HCT116 (cell line): Measurements from ENCODE around the gene RIOK2. TPM values are rescaled to one million over a fixed set of nuclear protein-coding genes. Genes with fewer than 3 reads are reported as not detected.

Source experiments
- ATAC-seq: fragments of 200-7000 bp; cut with Tn5 transposase; 2 replicates; pipeline ENCODE4 v1.9.1; 2020; ENCODE audit warnings: mild to moderate bottlenecking, moderate library complexity
- BruUV-seq: library from RNA; stranded (reverse); fragments of 400-500 nt; replicated peaks from 2 replicates; lab custom pipeline; 2021; lab: Mats Ljungman, UMichigan
- CTCF ChIA-PET: fragments of 300-600 bp; sonication (Branson Sonifier 250); formaldehyde crosslinking; loops from one replicate; lab custom pipeline; 2021; ENCODE audit warnings: antibody characterized with exemption; lab: Charles Lee
- POLR2A ChIA-PET: fragments of 300-600, 350-600 bp; sonication (Branson Sonifier 250); formaldehyde crosslinking; loops from one replicate; lab custom pipeline; 2021; ENCODE audit warnings: antibody characterized with exemption; lab: Charles Lee
- RAD21 ChIA-PET, 2 experiments: fragments of 300-600 bp; sonication (Branson Sonifier 250); formaldehyde crosslinking; loops; one replicate each; lab custom pipeline; 2023; ENCODE audit warnings: low total read pairs in 2 of 2; ENCODE audit not compliant: uncharacterized antibody in 2 of 2, unreplicated experiment in 2 of 2, low non-redundant PET in 1 of 2; lab: Charles Lee
- DNase-seq: peaks from one replicate; pipeline ENCODE4 v3.0.0-alpha.2; 2010; ENCODE audit warnings: low read depth, low spot score
- H2AFZ ChIP-seq: fragments of 200-600 bp; shearing (Covaris generic), sonication (generic); 2 replicates; pipeline ENCODE4 v1.6.1; 2017; ENCODE audit warnings: low read depth, mixed run types, mixed read lengths, antibody characterized with exemption, low read length; ENCODE audit not compliant: poor library complexity, severe bottlenecking
- H3K27ac ChIP-seq: 2 replicates; pipeline ENCODE4 v1.5.1; 2012; ENCODE audit warnings: low read depth, low read length
- H3K27me3 ChIP-seq: fragments of 200-600 bp; sonication (generic); 2 replicates; pipeline ENCODE4 v1.6.1; 2016; ENCODE audit warnings: mixed run types, low read length, mixed read lengths; ENCODE audit not compliant: insufficient read depth
- H3K36me3 ChIP-seq, 2 experiments: fragments of 200-500 bp in 1 of 2; fragments of 200-600 bp in 1 of 2; sonication (Bioruptor generic) in 1 of 2; sonication (generic) in 1 of 2; 2 replicates each; pipeline versions ENCODE4 v1.5.1 to v1.6.1; 2014 to 2016; ENCODE audit warnings: low read length in 2 of 2, inconsistent platforms in 1 of 2, mixed read lengths in 1 of 2, mixed run types in 1 of 2; ENCODE audit not compliant: insufficient read depth in 2 of 2, control insufficient read depth in 1 of 2
- H3K4me1 ChIP-seq, 2 experiments: fragments of 200-600 bp in 1 of 2; sonication (generic) in 1 of 2; 2 replicates each; pipeline versions ENCODE4 v1.5.1 to v1.6.1; 2012 to 2017; ENCODE audit warnings: low read length in 2 of 2, inconsistent platforms in 1 of 2, mild to moderate bottlenecking in 1 of 2, mixed read lengths in 1 of 2, mixed run types in 1 of 2, moderate library complexity in 1 of 2; ENCODE audit not compliant: insufficient read depth in 2 of 2, control insufficient read depth in 1 of 2
- H3K4me2 ChIP-seq: fragments of 200-600 bp; sonication (generic); 2 replicates; pipeline ENCODE4 v1.6.1; 2017; ENCODE audit warnings: mixed run types, low read length, mixed read lengths
- H3K4me3 ChIP-seq, 2 experiments: fragments of 200-600 bp in 1 of 2; sonication (generic) in 1 of 2; replicated peaks in 1 of 2; 2 replicates each; pipeline ENCODE4 v1.5.1; 2011 to 2016; ENCODE audit warnings: low read length in 2 of 2, control low read depth in 1 of 2, low read depth in 1 of 2, mild to moderate bottlenecking in 1 of 2, mixed read lengths in 1 of 2, mixed run types in 1 of 2
- H3K79me2 ChIP-seq: fragments of 200-600 bp; sonication (generic); 2 replicates; pipeline ENCODE4 v1.6.1; 2017; ENCODE audit warnings: mild to moderate bottlenecking, mixed run types, low read length, moderate library complexity, mixed read lengths; ENCODE audit not compliant: insufficient read depth
- H3K9ac ChIP-seq: fragments of 200-600 bp; sonication (generic); 2 replicates; pipeline ENCODE4 v1.6.1; 2016; ENCODE audit warnings: low read length, mixed read lengths
- H3K9me2 ChIP-seq: fragments of 200-600 bp; sonication (generic), shearing (Covaris generic); 2 replicates; pipeline ENCODE4 v1.6.1; 2017; ENCODE audit warnings: mixed run types, mild to moderate bottlenecking, moderate library complexity; ENCODE audit not compliant: insufficient read depth
- H3K9me3 ChIP-seq, 2 experiments: fragments of 200-500 bp in 1 of 2; fragments of 200-600 bp in 1 of 2; sonication (Bioruptor generic) in 1 of 2; sonication (generic) in 1 of 2; 2 replicates each; pipeline ENCODE4 v1.6.1; 2014 to 2017; ENCODE audit warnings: low read length in 2 of 2, mixed read lengths in 2 of 2, inconsistent platforms in 1 of 2, low read depth in 1 of 2, mild to moderate bottlenecking in 1 of 2, mixed run types in 1 of 2, moderate library complexity in 1 of 2; ENCODE audit not compliant: control insufficient read depth in 1 of 2, insufficient read depth in 1 of 2
- H4K20me1 ChIP-seq: fragments of 200-600 bp; sonication (generic), shearing (Covaris generic); 2 replicates; pipeline ENCODE4 v1.6.1; 2017; ENCODE audit warnings: mixed run types, mild to moderate bottlenecking, moderate library complexity; ENCODE audit not compliant: insufficient read depth
- ATF3 ChIP-seq: IDR thresholded peaks from 2 replicates; pipeline ENCODE4 v1.6.1; 2012
- CTCF ChIP-seq, 3 experiments: fragments of 200-600 bp in 1 of 3; sonication (generic) in 1 of 3; IDR thresholded peaks in 2 of 3; conservative IDR thresholded peaks in 1 of 3; 2 replicates each; pipeline ENCODE4 v1.5.1; 2012 to 2017; ENCODE audit warnings: low read depth in 2 of 3, low read length in 2 of 3, antibody characterized with exemption in 1 of 3, borderline replicate concordance in 1 of 3, control low read depth in 1 of 3, mild to moderate bottlenecking in 1 of 3, mixed read lengths in 1 of 3, mixed run types in 1 of 3, moderate library complexity in 1 of 3; ENCODE audit not compliant: insufficient read depth in 1 of 3
- EGR1 ChIP-seq: IDR thresholded peaks from 2 replicates; pipeline ENCODE4 v1.6.1; 2012; ENCODE audit warnings: low read depth
- ELF1 ChIP-seq: IDR thresholded peaks from 2 replicates; pipeline ENCODE4 v1.6.1; 2012; ENCODE audit warnings: low read depth, borderline replicate concordance
- EZH2 ChIP-seq: fragments of 200-600 bp; sonication (generic); IDR thresholded peaks from 2 replicates; pipeline ENCODE4 v1.6.1; 2017; ENCODE audit warnings: antibody characterized with exemption, mixed run types
- JUND ChIP-seq: IDR thresholded peaks from 2 replicates; pipeline ENCODE4 v1.6.1; 2012
- MAX ChIP-seq: IDR thresholded peaks from 2 replicates; pipeline ENCODE4 v1.6.1; 2012
- POLR2A ChIP-seq: IDR thresholded peaks from 2 replicates; pipeline ENCODE4 v1.7.0; 2011; ENCODE audit warnings: borderline replicate concordance; ENCODE audit not compliant: insufficient read depth, insufficient read length; ENCODE audit errors: extremely low read depth
- POLR2AphosphoS5 ChIP-seq: IDR thresholded peaks from 2 replicates; pipeline ENCODE4 v1.6.1; 2011; ENCODE audit warnings: mild to moderate bottlenecking, low read depth, low read length, moderate library complexity
- RAD21 ChIP-seq: IDR thresholded peaks from 2 replicates; pipeline ENCODE4 v1.6.1; 2012; ENCODE audit warnings: low read depth, mild to moderate bottlenecking
- SIN3A ChIP-seq: IDR thresholded peaks from 2 replicates; pipeline ENCODE4 v1.6.1; 2012; ENCODE audit warnings: low read depth
- SP1 ChIP-seq: IDR thresholded peaks from 2 replicates; pipeline ENCODE4 v1.6.1; 2012; ENCODE audit warnings: low read depth
- SRF ChIP-seq: IDR thresholded peaks from 2 replicates; pipeline ENCODE4 v1.6.1; 2012; ENCODE audit warnings: low read depth
- ZBTB33 ChIP-seq: IDR thresholded peaks from 2 replicates; pipeline ENCODE4 v1.6.1; 2011; ENCODE audit warnings: mild to moderate bottlenecking, low read length, moderate library complexity; ENCODE audit not compliant: insufficient replicate concordance; ENCODE audit errors: extremely low read depth
- ZFX ChIP-seq: fragments of 450-650 bp; IDR thresholded peaks from 2 replicates; pipeline ENCODE4 v1.6.1; 2017
- ZNF274 ChIP-seq: fragments of 200-500 bp; sonication (Bioruptor generic); IDR thresholded peaks from 2 replicates; pipeline ENCODE4 v1.6.1; 2014; ENCODE audit warnings: mild to moderate bottlenecking, low read depth, low read length, inconsistent platforms
- intact Hi-C: fragments of 100-400 bp; cut with micrococcal nuclease; formaldehyde crosslinking; loops from 2 replicates; pipeline ENCODE4 v1.10.0; 2022
- total RNA-seq: library from RNA; stranded (reverse); gene quantifications from one replicate; pipeline ENCODE4 v1.2.1, GENCODE V29; 2021; ENCODE audit not compliant: unreplicated experiment

Gene RIOK2
- total RNA-seq, 1 experiment from 2014 or later: 27.1 TPM

- TF ChIP-seq EGR1: no peak
- TF ChIP-seq SRF: no peak
- TF ChIP-seq CTCF (IDR thresholded peaks at IDR 0.05 in 2 of 3, conservative IDR thresholded peaks at IDR 0.05 in 1 of 3; ENCODE audit: borderline replicate concordance in 1 of 3, insufficient read depth in 1 of 3, low read depth in 2 of 3, low read length in 2 of 3): no peak
- TF ChIP-seq MAX: no peak
- no peak for TF ChIP-seq JUND
- TF ChIP-seq POLR2AphosphoS5: no peak
Observed at GRCh38 chr5:97141539-97141938, 41.5 kb downstream of the RIOK2 start (continued).

- no peak overlapping the region for H2AFZ ChIP-seq
- H3K27ac ChIP-seq: no peak overlapping the region
- TF ChIP-seq SP1: no peak
- TF ChIP-seq EGR1: no peak
- no peak for TF ChIP-seq ELF1
- no peak for TF ChIP-seq ZBTB33
- TF ChIP-seq SIN3A: no peak
- TF ChIP-seq POLR2AphosphoS5: no peak
- TF ChIP-seq RAD21: no peak
- TF ChIP-seq ZNF274: no peak
- TF ChIP-seq CTCF (IDR thresholded peaks at IDR 0.05 in 2 of 3, conservative IDR thresholded peaks at IDR 0.05 in 1 of 3; ENCODE audit: borderline replicate concordance in 1 of 3, insufficient read depth in 1 of 3, low read depth in 2 of 3, low read length in 2 of 3): no peak
- TF ChIP-seq SRF: no peak
- TF ChIP-seq EZH2: no peak
- TF ChIP-seq JUND: no peak
- TF ChIP-seq POLR2A: no peak
- TF ChIP-seq ZFX: no peak
- TF ChIP-seq ATF3: no peak
- H4K20me1 ChIP-seq: no peaks in the 10 kb centered on the region
- no peak overlapping the region for H3K9ac ChIP-seq
- no peaks in the 10 kb centered on the region for H3K79me2 ChIP-seq
- ChIA-PET RAD21 (interaction anchor here in 1 of 2 experiments (0.6 kb wide), 1 partner anchor 61 kb away, joined by 3 read pairs; no protein-coding TSS in a partner anchor), CTCF (interaction anchor here (2.6 to 3.9 kb wide), 2 partner anchors 144 to 272 kb away, joined by 35 read pairs; no protein-coding TSS in a partner anchor), POLR2A (interaction anchor here (0.5 kb wide), 1 partner anchor 37 kb away, joined by 3 read pairs; no protein-coding TSS in a partner anchor)
- no peaks in the 10 kb centered on the region for H3K9me2 ChIP-seq
- H3K27me3 ChIP-seq: no peaks in the 10 kb centered on the region
- no peak overlapping the region for H3K4me2 ChIP-seq
- BruUV-seq: no TSS peak
- intact Hi-C loops: loop anchor here (5.0 kb wide), 2 partner anchors 144 to 389 kb away; no protein-coding TSS in a partner anchor
- no peaks in the 10 kb centered on the region for H3K4me1 ChIP-seq
- DNase-seq (no peak), ATAC-seq (no peak)
- H3K36me3 ChIP-seq: no peaks in the 10 kb centered on the region
- no peak overlapping the region for H3K4me3 ChIP-seq
- H3K9me3 ChIP-seq: no peaks in the 10 kb centered on the region
Observed at GRCh38 chr5:97141031-97141430, 42.0 kb downstream of the RIOK2 start.
